VCaP (cell line): ENCODE measurements around the gene B3GALT6.

Source experiments
- H3K27ac ChIP-seq: fragments of 450-650 bp; 2 replicates; pipeline ENCODE4 v1.5.1; 2017
- CTCF ChIP-seq: fragments of 450-650 bp; conservative IDR thresholded peaks from 2 replicates; pipeline ENCODE4 v1.5.1; 2017; ENCODE audit warnings: mild to moderate bottlenecking, moderate library complexity

Gene B3GALT6

GRCh38 chr1:1220197-1220596 lies 11.8 kb upstream of the B3GALT6 start:
- no peak overlapping the region for H3K27ac ChIP-seq
- TF ChIP-seq CTCF, result no peak

GRCh38 chr1:1221887-1222574 lies 10.0 kb upstream of the B3GALT6 start:
- no peak overlapping the region for H3K27ac ChIP-seq

GRCh38 chr1:1222575-1223225 lies 9.3 kb upstream of the B3GALT6 start:
- no peak overlapping the region for H3K27ac ChIP-seq
- TF ChIP-seq CTCF, result no peak

More at GRCh38 chr1:1221887-1222574, 10.0 kb upstream of the B3GALT6 start:
- TF ChIP-seq CTCF, result no peak

GRCh38 chr1:1223321-1223720 lies 8.7 kb upstream of the B3GALT6 start:
- no peak overlapping the region for H3K27ac ChIP-seq
- no peak for TF ChIP-seq CTCF

GRCh38 chr1:1223891-1224290 lies 8.1 kb upstream of the B3GALT6 start:
- no peak overlapping the region for H3K27ac ChIP-seq
- TF ChIP-seq CTCF, result no peak

GRCh38 chr1:1225238-1225845 lies 6.7 kb upstream of the B3GALT6 start:
- no peak overlapping the region for H3K27ac ChIP-seq
- TF ChIP-seq CTCF, result no peak

- no peak overlapping the region for H3K27ac ChIP-seq
- no peak for TF ChIP-seq CTCF
These were observed 6.1 kb upstream of the B3GALT6 start for GRCh38 chr1:1225913-1226312.
